ENCODE data around the gene UGCG. TPM values are rescaled to one million over a fixed set of nuclear protein-coding genes. Genes with fewer than 3 reads are reported as not detected.

UGCG gene
- total RNA-seq, 1 donor from 2014 or later, result 48.1 TPM

GRCh38 chr9:111896942-111897600 is 457 bp downstream of the UGCG start:
- Histone ChIP-seq H3K4me2 (peak overlapping the region; percentile 94), H4K20me1 (ENCODE audit: low read depth) (peaks cover 46% of the 10 kb centered on the region), H3K9ac (peak overlapping the region; percentile 58), H3K27ac (peak overlapping the region; percentile 80), H2AFZ (replicated peaks) (peak overlapping the region; percentile 93), H3K4me1 (peaks cover 28% of the 10 kb centered on the region), H3K79me2 (ENCODE audit: low read depth) (peaks cover 50% of the 10 kb centered on the region), H3K27me3 (no peaks in the 10 kb centered on the region), H3K4me3 (peak overlapping the region; percentile 97), H3K36me3 (no peaks in the 10 kb centered on the region), H3K9me3 (ENCODE audit: low read depth) (no peaks in the 10 kb centered on the region), H3F3A (ENCODE audit: low read depth) (peaks cover 22% of the 10 kb centered on the region)
- no peaks in the 10 kb centered on the region for H3K36me3 Mint-ChIP-seq
- no peaks in the 10 kb centered on the region for H3K27me3 Mint-ChIP-seq (ENCODE audit: insufficient read depth, low read depth)
- H3K27ac Mint-ChIP-seq, result no peak overlapping the region
- TF ChIP-seq EZH2phosphoT487 (IDR thresholded peaks at IDR 0.05), result no peak
- TF ChIP-seq, protein P1, sequence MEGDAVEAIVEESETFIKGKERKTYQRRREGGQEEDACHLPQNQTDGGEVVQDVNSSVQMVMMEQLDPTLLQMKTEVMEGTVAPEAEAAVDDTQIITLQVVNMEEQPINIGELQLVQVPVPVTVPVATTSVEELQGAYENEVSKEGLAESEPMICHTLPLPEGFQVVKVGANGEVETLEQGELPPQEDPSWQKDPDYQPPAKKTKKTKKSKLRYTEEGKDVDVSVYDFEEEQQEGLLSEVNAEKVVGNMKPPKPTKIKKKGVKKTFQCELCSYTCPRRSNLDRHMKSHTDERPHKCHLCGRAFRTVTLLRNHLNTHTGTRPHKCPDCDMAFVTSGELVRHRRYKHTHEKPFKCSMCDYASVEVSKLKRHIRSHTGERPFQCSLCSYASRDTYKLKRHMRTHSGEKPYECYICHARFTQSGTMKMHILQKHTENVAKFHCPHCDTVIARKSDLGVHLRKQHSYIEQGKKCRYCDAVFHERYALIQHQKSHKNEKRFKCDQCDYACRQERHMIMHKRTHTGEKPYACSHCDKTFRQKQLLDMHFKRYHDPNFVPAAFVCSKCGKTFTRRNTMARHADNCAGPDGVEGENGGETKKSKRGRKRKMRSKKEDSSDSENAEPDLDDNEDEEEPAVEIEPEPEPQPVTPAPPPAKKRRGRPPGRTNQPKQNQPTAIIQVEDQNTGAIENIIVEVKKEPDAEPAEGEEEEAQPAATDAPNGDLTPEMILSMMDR (IDR thresholded peaks at IDR 0.05), result peak; percentile 31
- no peak overlapping the region for H3K4me3 Mint-ChIP-seq
- no peak for DNase-seq (ENCODE audit: low spot score)
- no peaks in the 10 kb centered on the region for H3K9me3 Mint-ChIP-seq
- peaks cover 3% of the 10 kb centered on the region for H3K4me1 Mint-ChIP-seq

- H3K36me3 Mint-ChIP-seq, result no peaks in the 10 kb centered on the region
- no peak for TF ChIP-seq EZH2 (IDR thresholded peaks at IDR 0.05)
- TF ChIP-seq EZH2phosphoT487 (IDR thresholded peaks at IDR 0.05), result no peak
- TF ChIP-seq, protein P1 (IDR thresholded peaks at IDR 0.05), result no peak
- no peaks in the 10 kb centered on the region for H3K9me3 ChIP-seq (ENCODE audit: low read depth)
- peaks cover 56% of the 10 kb centered on the region for H3K79me2 ChIP-seq (ENCODE audit: low read depth)
- peaks cover 51% of the 10 kb centered on the region for H4K20me1 ChIP-seq (ENCODE audit: low read depth)
- peaks cover 28% of the 10 kb centered on the region for H3K4me1 ChIP-seq
- peak overlapping the region; percentile 80 for H3K27ac ChIP-seq
- peak overlapping the region; percentile 58 for H3K9ac ChIP-seq
- no peak overlapping the region for H3K4me3 Mint-ChIP-seq
- peak overlapping the region; percentile 94 for H3K4me2 ChIP-seq
- H3K4me3 ChIP-seq, result peak overlapping the region; percentile 97
- H3K27me3 Mint-ChIP-seq (ENCODE audit: insufficient read depth, low read depth), result no peaks in the 10 kb centered on the region
- peak overlapping the region; percentile 93 for H2AFZ ChIP-seq (replicated peaks)
- no peaks in the 10 kb centered on the region for H3K9me3 Mint-ChIP-seq
- peaks cover 22% of the 10 kb centered on the region for H3F3A ChIP-seq (ENCODE audit: low read depth)
- no peaks in the 10 kb centered on the region for H3K27me3 ChIP-seq
- no peak overlapping the region for H3K27ac Mint-ChIP-seq
- DNase-seq (ENCODE audit: low spot score), result no peak
- H3K36me3 ChIP-seq, result no peaks in the 10 kb centered on the region
- H3K4me1 Mint-ChIP-seq, result peaks cover 3% of the 10 kb centered on the region
Observed at GRCh38 chr9:111897601-111898137, 1.1 kb downstream of the UGCG start.

DNA sequence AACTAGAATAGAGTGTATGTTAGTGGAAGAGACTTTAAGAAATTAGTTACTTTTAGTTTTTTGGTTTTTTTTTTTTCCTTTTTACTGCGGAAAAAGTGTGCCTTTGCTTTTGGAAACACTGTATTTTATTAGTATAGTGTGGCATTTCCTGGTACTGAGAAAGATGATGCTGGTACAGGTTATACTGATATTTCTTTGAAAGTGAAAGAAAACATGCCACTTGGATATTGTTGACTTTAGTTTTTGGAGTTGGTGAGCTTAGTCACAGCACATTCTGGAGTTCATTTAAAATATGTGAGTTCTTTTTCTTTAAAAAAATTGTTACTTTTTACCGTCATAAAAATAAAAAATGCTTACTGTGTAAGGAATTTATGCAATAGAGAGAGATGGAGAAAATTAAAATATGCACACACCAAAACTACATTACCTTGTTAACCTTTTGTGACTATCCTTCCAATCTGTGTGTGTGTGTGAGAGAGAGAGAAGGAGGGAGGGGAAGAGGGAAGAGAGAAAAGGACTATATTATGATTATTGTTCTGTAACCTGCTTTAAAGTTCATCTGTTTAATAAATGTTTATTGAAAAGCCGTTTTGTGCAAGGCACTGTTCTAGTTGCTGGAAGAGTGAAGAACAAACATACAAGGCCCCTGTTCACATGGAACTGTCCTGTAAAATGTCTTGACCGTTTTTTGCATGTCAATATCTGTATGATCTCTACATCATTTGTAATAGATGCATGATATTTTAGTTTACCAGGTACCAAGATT is 1.9 kb downstream of the UGCG start:
- Histone ChIP-seq H3K4me1 (peaks cover 28% of the 10 kb centered on the region), H3F3A (ENCODE audit: low read depth) (peaks cover 22% of the 10 kb centered on the region), H3K79me2 (ENCODE audit: low read depth) (peaks cover 64% of the 10 kb centered on the region), H3K27ac (no peak overlapping the region), H3K9ac (no peak overlapping the region), H3K36me3 (no peaks in the 10 kb centered on the region), H4K20me1 (ENCODE audit: low read depth) (peaks cover 58% of the 10 kb centered on the region), H3K27me3 (no peaks in the 10 kb centered on the region), H3K4me2 (peak overlapping the region; percentile 94), H3K4me3 (peak overlapping the region; percentile 97), H2AFZ (replicated peaks) (no peak overlapping the region), H3K9me3 (ENCODE audit: low read depth) (no peaks in the 10 kb centered on the region)
- Mint-ChIP-seq H3K4me1 (peaks cover 3% of the 10 kb centered on the region), H3K4me3 (no peak overlapping the region), H3K27me3 (ENCODE audit: insufficient read depth, low read depth) (no peaks in the 10 kb centered on the region), H3K9me3 (no peaks in the 10 kb centered on the region), H3K27ac (no peak overlapping the region), H3K36me3 (no peaks in the 10 kb centered on the region)
- no peak for TF ChIP-seq EZH2phosphoT487 (IDR thresholded peaks at IDR 0.05)
- TF ChIP-seq, protein P1 (IDR thresholded peaks at IDR 0.05), result no peak
- no peak for TF ChIP-seq EZH2 (IDR thresholded peaks at IDR 0.05)
- no peak for DNase-seq (ENCODE audit: low spot score)

Data from neural progenitor cell (in vitro differentiated cells).